ENCODE data around the gene PRSS1.

PRSS1 gene

GRCh38 chr7:142791502-142791901 is 42.2 kb downstream of the PRSS1 start:
- in situ Hi-C loops (cut with HindIII; ENCODE audit: low sequenced_read_pairs): no loop called here

DNA sequence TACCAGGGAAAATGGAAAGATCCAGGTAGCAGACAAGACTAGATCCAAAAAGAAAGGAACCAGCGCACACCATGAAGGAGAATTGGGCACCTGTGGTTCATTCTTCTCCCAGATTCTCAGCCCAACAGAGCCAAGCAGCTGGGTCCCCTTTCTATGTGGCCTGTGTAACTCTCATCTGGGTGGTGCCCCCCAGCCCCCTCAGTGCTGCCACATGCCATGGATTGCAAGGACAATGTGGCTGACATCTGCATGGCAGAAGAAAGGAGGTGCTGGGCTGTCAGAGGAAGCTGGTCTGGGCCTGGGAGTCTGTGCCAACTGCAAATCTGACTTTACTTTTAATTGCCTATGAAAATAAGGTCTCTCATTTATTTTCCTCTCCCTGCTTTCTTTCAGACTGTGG is 42.9 kb downstream of the PRSS1 start:
- in situ Hi-C loops (cut with HindIII; ENCODE audit: low sequenced_read_pairs): no loop called here

DNA sequence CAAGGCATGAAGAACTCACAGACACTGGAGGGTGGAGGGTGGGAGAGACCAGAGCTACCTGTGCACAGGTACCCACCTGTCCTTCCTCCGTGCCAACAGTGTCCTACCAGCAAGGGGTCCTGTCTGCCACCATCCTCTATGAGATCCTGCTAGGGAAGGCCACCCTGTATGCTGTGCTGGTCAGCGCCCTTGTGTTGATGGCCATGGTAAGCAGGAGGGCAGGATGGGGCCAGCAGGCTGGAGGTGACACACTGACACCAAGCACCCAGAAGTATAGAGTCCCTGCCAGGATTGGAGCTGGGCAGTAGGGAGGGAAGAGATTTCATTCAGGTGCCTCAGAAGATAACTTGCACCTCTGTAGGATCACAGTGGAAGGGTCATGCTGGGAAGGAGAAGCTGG is 43.3 kb downstream of the PRSS1 start:
- in situ Hi-C loops (cut with HindIII; ENCODE audit: low sequenced_read_pairs): no loop called here

GRCh38 chr7:142793156-142793555 is 43.9 kb downstream of the PRSS1 start:
- in situ Hi-C loops (cut with HindIII; ENCODE audit: low sequenced_read_pairs): no loop called here

DNA sequence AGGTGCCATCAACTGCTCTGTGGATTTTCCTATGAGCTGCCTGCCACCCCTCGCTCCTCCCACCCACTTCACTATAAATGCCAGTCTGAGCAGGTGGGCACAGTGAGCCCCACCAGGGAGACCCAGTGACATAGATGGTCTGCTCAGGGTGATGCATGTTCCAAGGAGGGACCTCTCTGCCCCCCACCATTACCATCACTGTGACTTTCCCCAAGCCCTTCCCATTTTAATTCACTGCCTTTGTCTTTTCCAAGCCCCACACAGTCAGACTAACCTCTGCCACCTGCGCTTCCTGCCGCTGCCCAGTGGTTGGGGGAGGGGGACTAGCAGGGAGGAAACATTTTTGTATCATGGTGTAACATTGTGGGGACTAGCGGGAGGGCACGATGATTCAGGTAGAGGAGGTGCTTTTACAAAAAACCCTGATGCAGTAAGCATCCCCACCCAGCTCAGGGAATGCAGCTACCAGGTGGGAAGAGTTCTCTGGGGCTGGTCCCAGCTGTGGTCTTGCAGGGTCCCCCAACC is 46.1 kb downstream of the PRSS1 start:
- in situ Hi-C loops (cut with HindIII; ENCODE audit: low sequenced_read_pairs): no loop called here

DNA sequence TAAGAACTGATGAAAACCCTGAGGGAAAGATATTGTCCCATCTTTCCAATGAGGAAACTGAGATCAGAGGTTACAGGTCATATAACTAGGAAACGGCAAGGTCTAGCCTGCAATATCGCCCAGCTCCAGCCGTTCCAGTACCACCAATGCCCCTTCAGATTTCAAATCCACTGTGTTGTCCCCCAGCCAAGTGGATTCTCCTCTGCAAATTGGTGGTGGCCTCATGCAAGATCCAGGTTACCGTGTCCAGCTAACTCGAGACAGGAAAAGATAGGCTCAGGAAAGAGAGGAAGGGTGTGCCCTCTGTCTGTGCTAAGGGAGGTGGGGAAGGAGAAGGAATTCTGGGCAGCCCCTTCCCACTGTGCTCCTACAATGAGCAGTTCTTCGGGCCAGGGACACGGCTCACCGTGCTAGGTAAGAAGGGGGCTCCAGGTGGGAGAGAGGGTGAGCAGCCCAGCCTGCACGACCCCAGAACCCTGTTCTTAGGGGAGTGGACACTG is 46.8 kb downstream of the PRSS1 start:
- in situ Hi-C loops (cut with HindIII; ENCODE audit: low sequenced_read_pairs): no loop called here

- in situ Hi-C loops (cut with HindIII; ENCODE audit: low sequenced_read_pairs): no loop called here
These were observed 47.5 kb downstream of the PRSS1 start for GRCh38 chr7:142796501-142797390.

DNA sequence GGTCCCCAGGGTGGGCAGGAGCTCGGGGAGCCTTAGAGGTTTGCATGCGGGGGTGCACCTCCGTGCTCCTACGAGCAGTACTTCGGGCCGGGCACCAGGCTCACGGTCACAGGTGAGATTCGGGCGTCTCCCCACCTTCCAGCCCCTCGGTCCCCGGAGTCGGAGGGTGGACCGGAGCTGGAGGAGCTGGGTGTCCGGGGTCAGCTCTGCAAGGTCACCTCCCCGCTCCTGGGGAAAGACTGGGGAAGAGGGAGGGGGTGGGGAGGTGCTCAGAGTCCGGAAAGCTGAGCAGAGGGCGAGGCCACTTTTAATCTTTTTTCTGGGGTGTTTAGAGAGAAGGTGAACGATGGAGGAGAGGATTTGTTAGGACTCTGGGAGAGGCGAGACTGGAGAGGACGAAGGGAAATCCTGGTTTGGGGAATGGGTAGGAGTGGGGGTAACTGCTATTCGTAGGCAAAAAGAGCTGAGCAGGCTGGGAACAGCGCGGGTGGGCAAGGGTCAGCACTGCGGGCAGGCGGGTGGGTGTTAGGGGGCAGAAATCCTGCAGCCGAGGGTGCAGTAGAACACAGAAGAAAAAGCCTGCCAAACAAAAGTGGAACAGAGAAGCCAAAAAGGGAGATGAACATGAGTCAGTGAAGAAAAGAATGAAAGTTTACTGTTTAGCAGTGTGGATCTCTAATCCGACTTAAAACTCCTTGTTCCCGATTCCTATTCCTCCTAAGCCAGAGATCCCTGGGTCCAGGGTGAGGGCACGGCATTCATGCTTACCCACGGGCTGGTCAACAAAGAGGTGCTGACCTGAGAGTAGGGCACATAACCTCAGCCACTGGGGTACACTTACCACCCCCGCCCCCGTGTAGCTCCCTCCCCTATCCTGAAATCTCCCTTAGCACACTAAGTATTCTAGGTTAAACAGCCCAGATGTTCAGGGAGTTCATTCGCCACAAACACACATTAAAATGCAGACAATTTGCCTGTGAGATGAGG is 48.4 kb downstream of the PRSS1 start:
- in situ Hi-C loops (cut with HindIII; ENCODE audit: low sequenced_read_pairs): no loop called here

GRCh38 chr7:142798451-142799436 is 49.5 kb downstream of the PRSS1 start:
- in situ Hi-C loops (cut with HindIII; ENCODE audit: low sequenced_read_pairs): no loop called here

GRCh38 chr7:142799437-142799835 is 50.2 kb downstream of the PRSS1 start:
- in situ Hi-C loops (cut with HindIII; ENCODE audit: low sequenced_read_pairs): no loop called here

- in situ Hi-C loops (cut with HindIII; ENCODE audit: low sequenced_read_pairs): no loop called here
These were observed 50.8 kb downstream of the PRSS1 start for GRCh38 chr7:142800088-142800487.

DNA sequence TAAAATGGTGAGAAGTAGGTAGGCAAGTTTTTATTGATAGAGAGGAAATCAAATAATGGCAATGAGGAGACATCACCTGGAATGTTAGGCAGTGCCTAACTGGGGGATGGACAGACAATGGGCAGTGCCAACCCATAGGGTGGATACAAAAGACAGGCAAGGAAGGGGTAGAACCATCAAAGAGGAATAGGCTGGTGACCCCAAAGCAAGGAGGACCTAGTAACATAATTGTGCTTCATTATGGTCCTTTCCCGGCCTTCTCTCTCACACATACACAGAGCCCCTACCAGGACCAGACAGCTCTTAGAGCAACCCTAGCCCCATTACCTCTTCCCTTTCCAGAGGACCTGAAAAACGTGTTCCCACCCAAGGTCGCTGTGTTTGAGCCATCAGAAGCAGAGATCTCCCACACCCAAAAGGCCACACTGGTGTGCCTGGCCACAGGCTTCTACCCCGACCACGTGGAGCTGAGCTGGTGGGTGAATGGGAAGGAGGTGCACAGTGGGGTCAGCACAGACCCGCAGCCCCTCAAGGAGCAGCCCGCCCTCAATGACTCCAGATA is 51.5 kb downstream of the PRSS1 start:
- in situ Hi-C loops (cut with HindIII; ENCODE audit: low sequenced_read_pairs): no loop called here

DNA sequence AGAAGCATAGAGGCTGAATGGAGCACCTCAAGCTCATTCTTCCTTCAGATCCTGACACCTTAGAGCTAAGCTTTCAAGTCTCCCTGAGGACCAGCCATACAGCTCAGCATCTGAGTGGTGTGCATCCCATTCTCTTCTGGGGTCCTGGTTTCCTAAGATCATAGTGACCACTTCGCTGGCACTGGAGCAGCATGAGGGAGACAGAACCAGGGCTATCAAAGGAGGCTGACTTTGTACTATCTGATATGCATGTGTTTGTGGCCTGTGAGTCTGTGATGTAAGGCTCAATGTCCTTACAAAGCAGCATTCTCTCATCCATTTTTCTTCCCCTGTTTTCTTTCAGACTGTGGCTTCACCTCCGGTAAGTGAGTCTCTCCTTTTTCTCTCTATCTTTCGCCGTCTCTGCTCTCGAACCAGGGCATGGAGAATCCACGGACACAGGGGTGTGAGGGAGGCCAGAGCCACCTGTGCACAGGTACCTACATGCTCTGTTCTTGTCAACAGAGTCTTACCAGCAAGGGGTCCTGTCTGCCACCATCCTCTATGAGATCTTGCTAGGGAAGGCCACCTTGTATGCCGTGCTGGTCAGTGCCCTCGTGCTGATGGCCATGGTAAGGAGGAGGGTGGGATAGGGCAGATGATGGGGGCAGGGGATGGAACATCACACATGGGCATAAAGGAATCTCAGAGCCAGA is 52.5 kb downstream of the PRSS1 start:
- in situ Hi-C loops (cut with HindIII; ENCODE audit: low sequenced_read_pairs): no loop called here

GRCh38 chr7:142802301-142802700 is 53.0 kb downstream of the PRSS1 start:
- in situ Hi-C loops (cut with HindIII; ENCODE audit: low sequenced_read_pairs): no loop called here
